Hepatocyte (in vitro differentiated cells): Measurements from ENCODE around the gene CSMD2. TPM values are rescaled to one million over a fixed set of nuclear protein-coding genes. Genes with fewer than 3 reads are reported as not detected.

Source experiments
- DNase-seq: peaks from one replicate; pipeline ENCODE4 v3.0.0-alpha.2; 2016; ENCODE audit warnings: low spot score
- H2AFZ ChIP-seq: fragments of 200-600 bp; sonication (generic); 2 replicates; pipeline ENCODE4 v1.6.0; 2016; ENCODE audit warnings: antibody characterized with exemption, mild to moderate bottlenecking
- H3K27ac ChIP-seq: fragments of 200-600 bp; sonication (generic); 2 replicates; pipeline ENCODE4 v1.5.1; 2016; ENCODE audit warnings: mild to moderate bottlenecking
- H3K27me3 ChIP-seq: fragments of 200-600 bp; sonication (generic); 2 replicates; pipeline ENCODE4 v1.6.1; 2016
- H3K36me3 ChIP-seq: fragments of 200-600 bp; sonication (generic); replicated peaks from 2 replicates; pipeline ENCODE4 v1.5.1; 2016; ENCODE audit warnings: low read depth; ENCODE audit not compliant: insufficient read depth
- H3K4me1 ChIP-seq: fragments of 200-600 bp; sonication (generic); 2 replicates; pipeline ENCODE4 v1.5.1; 2016; ENCODE audit warnings: mild to moderate bottlenecking, moderate library complexity; ENCODE audit not compliant: insufficient read depth
- H3K4me2 ChIP-seq: fragments of 200-600 bp; sonication (generic); 2 replicates; pipeline ENCODE4 v1.6.0; 2016
- H3K4me3 ChIP-seq: fragments of 200-600 bp; sonication (generic); 2 replicates; pipeline ENCODE4 v1.5.1; 2016; ENCODE audit warnings: mild to moderate bottlenecking
- H3K79me2 ChIP-seq: fragments of 200-600 bp; sonication (generic); 2 replicates; pipeline ENCODE4 v1.6.0; 2017; ENCODE audit warnings: mild to moderate bottlenecking
- H3K9me2 ChIP-seq: fragments of 200-600 bp; sonication (generic); replicated peaks from 2 replicates; pipeline ENCODE4 v1.6.0; 2017; ENCODE audit warnings: mild to moderate bottlenecking; ENCODE audit not compliant: insufficient read depth
- H3K9me3 ChIP-seq: fragments of 200-600 bp; sonication (generic); 2 replicates; pipeline ENCODE4 v1.5.1; 2016; ENCODE audit warnings: low read depth, mild to moderate bottlenecking
- H4K20me1 ChIP-seq: fragments of 200-600 bp; sonication (generic); 2 replicates; pipeline ENCODE4 v1.6.0; 2016; ENCODE audit warnings: mild to moderate bottlenecking; ENCODE audit not compliant: insufficient read depth, poor library complexity, severe bottlenecking
- CTCF ChIP-seq: fragments of 200-600 bp; sonication (generic); IDR thresholded peaks from 2 replicates; pipeline ENCODE4 v1.5.1; 2016; ENCODE audit warnings: antibody characterized with exemption, mild to moderate bottlenecking; ENCODE audit not compliant: poor library complexity
- EZH2 ChIP-seq: fragments of 200-600 bp; sonication (generic); IDR thresholded peaks from 2 replicates; pipeline ENCODE4 v1.6.1; 2016; ENCODE audit warnings: antibody characterized with exemption, mild to moderate bottlenecking, borderline replicate concordance
- EZH2phosphoT487 ChIP-seq: fragments of 200-600 bp; sonication (generic); IDR thresholded peaks from one replicate; pipeline ENCODE4 v1.6.1; 2018; ENCODE audit warnings: antibody characterized with exemption, mild to moderate bottlenecking, low read depth, moderate library complexity; ENCODE audit not compliant: unreplicated experiment, severe bottlenecking
- WGBS: methylation state at CpG from one replicate; pipeline ENCODE4 v1.1.6; 2016; ENCODE audit warnings: low lambda C conversion rate; ENCODE audit errors: missing lambda C conversion rate; 5-methylcytosine and 5-hydroxymethylcytosine counted together
- polyA plus RNA-seq: library from polyadenylated mRNA; unstranded; fragments of >200 nt; fragmentation: Nextera tagmentation; extraction: Ambion mirVana; gene quantifications from 2 replicates; pipeline ENCODE4 v1.2.1, GENCODE V29; 2016
- total RNA-seq: library from RNA; depleted of rRNA; stranded (reverse); fragments of >200 nt; gene quantifications from 2 replicates; pipeline ENCODE4 v1.2.3, GENCODE V29; 2014

The CSMD2 gene
- total and polyA plus RNA-seq, 2 experiments from 2014 or later = 0.10 to 0.37 TPM

- Histone ChIP-seq H3K4me3 (no peak overlapping the region), H3K36me3 (no peaks in the 10 kb centered on the region), H3K9me3 (no peaks in the 10 kb centered on the region), H3K79me2 (no peaks in the 10 kb centered on the region), H3K27ac (no peak overlapping the region), H3K4me1 (peaks cover 6% of the 10 kb centered on the region), H3K27me3 (no peaks in the 10 kb centered on the region), H3K4me2 (no peak overlapping the region), H2AFZ (no peak overlapping the region), H4K20me1 (no peaks in the 10 kb centered on the region), H3K9me2 (no peaks in the 10 kb centered on the region)
- TF ChIP-seq EZH2 = no peak
- TF ChIP-seq EZH2phosphoT487 = no peak
- TF ChIP-seq CTCF = no peak
- 94% methylated on average over 3 of the region's 3 CpGs for WGBS
- DNase-seq = no peak
These were observed 347.0 kb downstream of the CSMD2 start for GRCh38 chr1:33818071-33818470.

GRCh38 chr1:33815061-33815460 lies 350.0 kb downstream of the CSMD2 start:
- WGBS = 56% methylated on average over 4 of the region's 4 CpGs

GRCh38 chr1:33814166-33814565 lies 350.9 kb downstream of the CSMD2 start:
- Histone ChIP-seq H3K4me3 (no peak overlapping the region), H3K36me3 (no peaks in the 10 kb centered on the region), H3K4me2 (no peak overlapping the region), H3K27me3 (no peaks in the 10 kb centered on the region), H3K9me3 (no peaks in the 10 kb centered on the region), H3K27ac (no peak overlapping the region), H3K9me2 (no peaks in the 10 kb centered on the region), H4K20me1 (no peaks in the 10 kb centered on the region), H3K79me2 (no peaks in the 10 kb centered on the region), H3K4me1 (peaks cover 6% of the 10 kb centered on the region), H2AFZ (no peak overlapping the region)
- no peak for TF ChIP-seq EZH2phosphoT487
- TF ChIP-seq EZH2 = no peak
- no peak for TF ChIP-seq CTCF
- 82% methylated on average over 2 of the region's 2 CpGs for WGBS
- DNase-seq = no peak

More at GRCh38 chr1:33815061-33815460, 350.0 kb downstream of the CSMD2 start:
- H3K4me3 ChIP-seq = no peak overlapping the region
- DNase-seq = no peak
- H3K27ac ChIP-seq = no peak overlapping the region
- H3K4me1 ChIP-seq = peaks cover 6% of the 10 kb centered on the region
- H4K20me1 ChIP-seq = no peaks in the 10 kb centered on the region
- H2AFZ ChIP-seq = no peak overlapping the region
- H3K9me3 ChIP-seq = no peaks in the 10 kb centered on the region
- no peaks in the 10 kb centered on the region for H3K79me2 ChIP-seq
- H3K36me3 ChIP-seq = no peaks in the 10 kb centered on the region
- no peaks in the 10 kb centered on the region for H3K27me3 ChIP-seq
- no peaks in the 10 kb centered on the region for H3K9me2 ChIP-seq
- TF ChIP-seq EZH2phosphoT487 = no peak
- no peak for TF ChIP-seq EZH2
- TF ChIP-seq CTCF = no peak
- no peak overlapping the region for H3K4me2 ChIP-seq

- 86% methylated on average over 5 of the region's 5 CpGs for WGBS
These were observed 354.5 kb downstream of the CSMD2 start for GRCh38 chr1:33810571-33810970.

More at GRCh38 chr1:33810571-33810970, 354.5 kb downstream of the CSMD2 start:
- no peaks in the 10 kb centered on the region for H3K9me2 ChIP-seq
- no peak overlapping the region for H3K4me2 ChIP-seq
- no peak for DNase-seq
- H3K4me3 ChIP-seq = no peak overlapping the region
- TF ChIP-seq EZH2 = no peak
- H3K27ac ChIP-seq = no peak overlapping the region
- no peak overlapping the region for H2AFZ ChIP-seq
- no peaks in the 10 kb centered on the region for H3K79me2 ChIP-seq
- no peaks in the 10 kb centered on the region for H3K9me3 ChIP-seq
- H4K20me1 ChIP-seq = no peaks in the 10 kb centered on the region
- H3K4me1 ChIP-seq = peaks cover 6% of the 10 kb centered on the region
- no peaks in the 10 kb centered on the region for H3K27me3 ChIP-seq
- H3K36me3 ChIP-seq = no peaks in the 10 kb centered on the region
